ENCODE results near the gene CCDC197.

The CCDC197 gene

DNA sequence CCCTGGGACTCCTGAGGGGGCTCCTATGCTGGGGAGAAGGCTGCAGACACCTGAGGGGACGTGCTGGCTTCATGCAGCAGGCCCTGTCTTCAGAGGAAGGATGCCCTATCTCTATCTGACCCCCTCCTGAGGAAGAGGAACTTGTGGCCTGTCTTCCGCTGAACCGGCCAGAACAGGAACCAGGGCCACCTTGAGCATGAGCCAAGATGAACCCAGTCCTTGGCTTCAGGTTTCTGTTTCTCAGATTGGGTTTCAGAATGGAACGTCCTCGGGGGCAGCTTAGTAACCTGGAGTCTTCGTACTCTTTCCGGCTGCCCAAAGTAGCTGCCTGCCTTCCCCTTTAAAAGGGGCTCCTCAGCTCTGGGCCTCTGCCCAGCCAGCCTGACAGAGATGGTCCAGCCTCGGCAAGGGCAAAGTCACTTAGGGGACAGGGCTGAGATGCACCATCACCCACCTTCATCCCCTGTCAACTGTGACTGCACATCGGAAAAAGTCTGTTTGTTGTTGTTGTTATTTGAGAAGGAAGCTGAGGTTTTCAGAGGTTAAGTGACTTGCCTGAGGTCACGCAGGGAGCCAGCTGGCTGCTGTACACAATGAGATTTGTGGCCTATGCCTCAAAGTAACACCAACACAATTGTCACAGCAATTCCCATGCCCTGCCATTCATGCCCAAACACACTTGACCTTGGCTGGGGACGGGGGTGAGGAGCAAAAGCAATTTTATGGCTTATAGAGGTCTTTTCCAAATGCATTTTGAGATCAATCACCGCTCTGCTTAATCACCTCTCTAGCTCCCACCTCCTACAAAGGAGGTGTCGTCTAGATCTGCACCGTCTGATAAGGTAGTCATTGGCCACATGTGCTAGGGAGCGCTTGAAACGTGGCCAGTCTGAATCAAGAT lies 34.1 kb upstream of the CCDC197 start:
- DNase-seq: no peak

DNA sequence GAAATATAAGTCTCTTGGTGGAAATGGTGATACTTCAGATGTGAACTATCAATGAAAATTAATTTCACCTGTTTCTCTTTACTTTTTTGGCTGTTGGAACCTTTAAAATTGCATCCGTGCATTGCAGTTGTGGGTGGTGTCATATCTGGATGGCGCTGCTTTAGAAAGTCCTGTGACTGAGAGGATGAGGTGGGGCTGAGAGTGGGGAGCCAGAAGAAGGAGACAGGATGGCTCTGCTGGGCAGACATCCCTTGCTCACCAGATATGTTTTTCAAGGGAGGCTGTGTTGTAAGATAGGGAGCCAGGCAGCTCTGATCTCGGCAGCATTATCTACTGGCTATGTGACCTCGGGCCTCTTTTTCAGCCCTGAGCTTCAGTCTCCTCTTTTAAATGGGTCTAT lies 33.4 kb upstream of the CCDC197 start:
- DNase-seq: no peak

- no peak for DNase-seq
Observed at GRCh38 chr14:93964281-93964680, 32.8 kb upstream of the CCDC197 start.

- DNase-seq: no peak
Observed at GRCh38 chr14:93964820-93965286, 32.2 kb upstream of the CCDC197 start.

DNA sequence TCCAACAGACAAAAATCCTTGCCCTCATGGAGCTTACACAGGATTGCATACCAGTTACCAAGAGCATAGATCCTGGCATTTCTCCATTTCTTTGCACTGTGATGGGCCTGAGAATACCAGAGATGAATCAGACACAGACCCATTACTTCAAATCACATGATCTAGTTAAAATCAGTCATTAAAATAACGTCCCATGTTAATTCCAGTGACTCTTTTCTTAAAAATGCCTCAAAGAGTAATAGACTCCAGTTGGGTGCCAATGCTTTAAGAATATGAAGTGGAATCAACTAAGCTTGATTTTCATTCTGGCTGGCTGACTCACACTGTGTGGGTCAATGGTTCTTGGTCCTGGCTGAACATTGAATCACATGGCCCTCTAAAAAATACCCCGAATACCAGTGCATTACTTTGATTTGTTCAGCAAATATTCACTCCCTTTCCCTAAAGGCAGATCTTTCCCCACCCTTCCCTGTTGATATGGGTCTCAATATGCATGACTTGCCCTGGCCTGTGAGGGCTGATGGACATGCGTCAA lies 31.7 kb upstream of the CCDC197 start:
- no peak for DNase-seq

DNA sequence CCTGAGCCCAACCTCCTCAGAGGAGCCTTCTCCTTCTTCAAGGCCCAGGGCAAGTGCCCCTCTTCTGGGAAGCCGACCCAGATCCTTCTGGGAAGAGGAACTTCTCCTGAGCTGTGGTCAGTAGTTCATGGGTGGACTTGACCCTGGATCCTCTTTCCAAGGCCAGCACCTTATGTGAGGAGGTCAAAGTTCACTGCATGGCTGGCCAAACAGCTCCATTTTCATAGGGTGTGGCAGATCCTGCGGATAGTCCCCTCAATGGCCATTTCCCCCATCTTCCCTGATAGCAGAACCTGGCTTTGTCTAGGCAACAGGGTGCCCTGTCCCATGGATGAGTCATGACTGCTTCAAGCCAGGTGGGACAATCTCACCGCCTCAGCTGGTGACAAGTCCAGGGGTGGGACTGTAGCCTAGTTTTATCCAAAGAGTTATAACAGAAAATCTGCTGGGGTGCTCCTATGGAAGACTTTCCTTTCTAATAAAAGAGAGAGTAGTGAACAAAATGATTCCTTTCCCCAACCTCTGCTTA lies 31.1 kb upstream of the CCDC197 start:
- no peak for DNase-seq

DNA sequence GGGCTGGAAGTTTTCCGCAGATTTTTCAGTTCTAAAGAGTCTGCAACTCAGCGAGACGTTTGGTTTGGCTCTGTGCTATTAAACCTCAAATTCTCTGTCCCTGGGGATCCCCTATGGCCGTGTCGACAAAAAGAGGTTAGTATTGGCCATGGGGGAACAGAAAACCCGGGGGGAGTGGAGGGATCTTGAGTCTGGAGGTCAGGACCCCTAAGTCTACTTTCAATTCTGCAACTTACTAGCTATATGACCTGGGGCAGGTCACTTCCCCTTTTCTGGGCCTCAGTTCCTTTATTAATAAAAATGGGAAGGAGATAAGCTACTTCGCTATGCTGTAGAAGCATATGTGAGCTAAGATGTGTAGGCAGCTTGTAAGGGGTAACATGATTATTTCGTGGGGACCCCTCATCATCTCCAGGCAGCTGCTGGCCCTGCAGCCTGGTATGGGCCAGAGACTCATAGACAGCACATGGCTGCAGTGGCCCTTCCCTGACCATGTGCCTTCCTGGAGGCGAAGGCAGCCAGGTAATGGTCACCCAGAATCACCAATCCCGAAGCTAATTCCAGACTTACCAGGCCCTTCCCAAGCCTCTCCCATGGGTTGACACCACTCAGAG lies 29.4 kb upstream of the CCDC197 start:
- no peak for DNase-seq

GRCh38 chr14:93969082-93969828 lies 27.8 kb upstream of the CCDC197 start:
- no peak for DNase-seq

- no peak for DNase-seq
Observed at GRCh38 chr14:93970585-93970964, 26.5 kb upstream of the CCDC197 start.

- no peak for DNase-seq
Observed at GRCh38 chr14:93970965-93971634, 26.0 kb upstream of the CCDC197 start.

DNA sequence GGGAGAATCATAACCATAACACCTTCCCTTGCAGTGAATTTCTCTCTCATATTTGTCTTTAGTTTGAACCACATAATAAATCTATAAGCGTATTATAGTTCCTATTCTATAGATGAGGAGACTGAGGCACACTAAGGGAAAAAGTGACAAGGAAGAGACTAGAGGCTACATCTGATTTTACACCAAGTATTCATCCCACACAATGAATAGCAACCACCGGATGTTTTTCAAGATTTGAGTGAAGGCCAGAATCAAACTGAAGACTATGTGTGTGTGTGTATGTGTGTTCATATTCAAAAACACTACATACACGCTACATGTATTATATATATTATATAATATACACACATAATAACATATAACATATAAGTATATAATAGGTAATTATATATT lies 25.5 kb upstream of the CCDC197 start:
- DNase-seq: no peak

DNA sequence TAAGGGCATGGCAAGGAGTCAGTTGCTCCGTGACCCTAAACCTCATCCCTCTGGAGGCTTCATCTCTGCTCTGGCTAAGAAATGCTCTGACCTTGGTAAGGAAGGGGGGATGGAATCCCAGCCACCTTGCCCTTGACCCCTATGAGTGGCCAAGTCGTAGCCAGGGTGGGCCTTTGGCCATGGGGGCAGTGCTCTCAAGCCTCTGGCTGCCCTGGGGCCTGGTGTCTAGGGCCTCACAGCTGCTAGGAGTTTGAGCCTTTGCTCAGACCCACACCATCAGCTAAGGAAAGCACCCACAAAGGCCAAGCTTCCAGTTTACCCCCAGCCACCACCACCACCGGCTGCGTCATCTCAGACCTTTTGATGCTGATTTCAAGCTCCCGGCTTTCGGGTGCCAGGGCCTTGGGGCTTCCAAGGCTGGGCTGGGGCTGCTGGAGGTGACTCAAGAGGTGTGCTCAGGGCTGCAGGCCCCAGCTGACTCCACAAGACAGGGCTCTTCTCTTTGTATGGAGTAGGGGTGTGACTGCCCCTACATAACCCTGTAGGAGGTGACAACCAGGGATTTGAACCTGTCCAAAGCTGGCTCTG lies 24.4 kb upstream of the CCDC197 start:
- DNase-seq: no peak

GRCh38 chr14:93973607-93974006 lies 23.5 kb upstream of the CCDC197 start:
- no peak for DNase-seq

DNA sequence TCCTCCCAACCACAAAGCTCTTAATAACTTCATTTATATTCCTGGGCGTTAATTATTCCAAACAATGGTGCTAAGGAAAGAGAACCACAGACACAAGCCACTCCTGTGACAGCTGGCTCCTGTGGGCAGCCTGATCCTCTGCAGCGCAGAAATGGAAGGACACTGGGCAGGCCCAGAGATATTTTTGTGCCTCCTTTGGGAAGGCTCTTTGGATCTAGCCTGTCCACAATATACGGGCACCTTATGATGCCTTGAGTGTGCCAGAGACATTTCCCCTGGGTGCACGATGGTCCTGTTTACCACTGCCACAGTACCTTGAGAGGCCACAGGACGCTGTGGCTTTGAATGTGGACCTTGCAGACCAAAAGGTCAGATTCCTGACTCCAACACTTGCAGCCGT lies 22.8 kb upstream of the CCDC197 start:
- no peak for DNase-seq

GRCh38 chr14:93974833-93975232 lies 22.3 kb upstream of the CCDC197 start:
- no peak for DNase-seq

- DNase-seq: no peak
Observed at GRCh38 chr14:93975791-93976476, 21.2 kb upstream of the CCDC197 start.

DNA sequence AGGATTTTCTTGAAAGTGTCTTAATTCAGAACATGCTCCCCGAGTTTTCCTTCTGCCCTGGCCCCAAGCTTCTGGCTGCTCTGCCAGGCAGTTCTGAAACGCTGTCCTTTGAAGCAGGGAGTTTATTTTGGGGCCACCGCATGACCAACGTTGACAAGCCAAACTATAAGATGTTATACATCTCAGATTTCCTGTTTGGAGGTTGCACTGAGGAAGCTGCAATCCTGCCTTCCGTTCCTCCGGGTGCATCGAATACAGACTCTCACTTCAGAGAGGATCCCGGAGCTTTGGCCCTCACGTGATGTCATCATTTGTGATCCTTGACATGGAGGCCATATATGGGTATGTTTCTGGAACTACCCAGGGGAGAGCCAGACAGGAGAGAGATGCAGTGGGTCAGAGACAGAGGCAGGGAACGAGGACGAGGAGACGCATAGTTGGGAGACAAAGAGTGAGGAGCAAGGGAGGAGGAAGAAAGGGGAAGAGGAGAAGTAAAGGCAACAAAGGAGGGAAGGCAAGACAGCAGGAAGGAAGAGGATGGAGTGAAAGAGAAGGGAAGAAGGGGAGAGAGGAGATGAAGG lies 20.5 kb upstream of the CCDC197 start, which contains the start of gene ASB2:
Gene ASB2 (minus strand): TSS at position 94 of the 581 bp plus-strand sequence. CDS start 12,031 bp downstream, outside the sequence.
- no peak for DNase-seq

DNA sequence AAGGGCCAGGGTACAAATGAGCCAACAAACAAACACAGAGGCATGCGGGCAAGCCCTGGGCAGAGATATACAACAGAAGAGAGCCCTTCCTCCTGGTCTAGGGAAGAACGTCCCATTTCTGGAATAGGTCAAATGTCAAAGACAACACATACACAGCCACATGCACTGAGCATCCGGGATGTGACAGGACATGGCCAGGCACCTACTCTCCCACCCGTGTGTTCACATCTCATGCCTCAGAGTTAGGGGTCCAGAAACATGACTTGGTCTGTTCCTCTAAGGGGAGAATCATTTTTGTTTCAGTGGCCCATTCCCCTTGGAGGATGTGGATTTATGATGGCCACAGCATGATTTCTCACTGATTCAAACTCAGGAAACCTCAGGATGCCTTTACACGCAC lies 19.9 kb upstream of the CCDC197 start:
- no peak for DNase-seq

GRCh38 chr14:93977790-93978581 lies 19.1 kb upstream of the CCDC197 start:
- DNase-seq: no peak

DNA sequence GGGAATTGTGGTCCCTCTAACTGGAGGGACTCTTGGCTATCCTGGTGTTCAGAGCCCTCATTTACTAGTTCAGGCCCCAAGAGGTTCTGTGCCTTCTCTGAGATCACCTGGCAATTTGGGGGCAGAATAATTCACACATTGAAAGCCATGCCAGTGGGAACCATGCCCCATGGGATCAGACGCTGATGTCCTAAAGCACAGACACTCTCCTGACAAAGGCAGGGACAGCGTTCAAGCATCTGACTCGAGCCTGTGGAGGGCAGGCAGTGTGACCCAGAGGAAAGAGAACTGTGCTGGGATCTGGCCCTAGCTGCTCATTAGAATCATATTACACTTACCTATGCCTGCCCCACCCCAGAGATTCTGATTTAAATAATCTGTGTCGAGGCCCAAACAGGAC lies 18.4 kb upstream of the CCDC197 start:
- DNase-seq: no peak

Data from NCI-H1092 (cell line).